Measurements from ENCODE around the gene RFX4. TPM values are rescaled to one million over a fixed set of nuclear protein-coding genes. Genes with fewer than 3 reads are reported as not detected.

Gene RFX4
- total RNA-seq, 1 experiment from 2014 or later: not detected

DNA sequence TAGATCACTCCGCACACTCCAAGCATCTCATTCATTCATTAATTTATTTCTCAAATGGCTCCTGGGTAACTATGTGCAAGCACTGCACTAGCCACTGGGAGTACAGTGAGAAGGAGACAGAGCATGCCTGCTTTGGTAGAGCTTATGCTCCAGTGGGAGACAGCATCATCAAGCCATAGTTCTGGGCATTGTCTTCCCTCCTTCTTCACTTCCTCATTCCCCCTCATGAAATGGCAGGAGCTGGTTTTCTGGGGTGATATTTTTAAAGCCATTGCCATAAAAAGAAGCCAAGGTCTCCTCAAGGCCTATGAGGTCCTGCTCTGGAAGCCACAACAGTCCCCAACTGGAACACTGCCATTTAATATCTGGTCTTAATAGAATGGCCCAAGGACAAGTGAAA is 171.5 kb downstream of the RFX4 start:
- TF ChIP-seq SIN3A (IDR thresholded peaks at IDR 0.05; ENCODE audit: borderline replicate concordance, insufficient read depth, low read depth, low read length) (no peak), POLR2AphosphoS5 (IDR thresholded peaks at IDR 0.05; ENCODE audit: low read depth, low read length) (no peak), TCF7L2 (IDR thresholded peaks at IDR 0.05; ENCODE audit: low read depth, low read length) (no peak)
- Histone ChIP-seq H3K9me3 (ENCODE audit: control insufficient read depth, insufficient read depth, low read depth, low read length) (no peaks in the 10 kb centered on the region), H3K27ac (ENCODE audit: low read length) (no peak overlapping the region), H3K27me3 (ENCODE audit: control insufficient read depth, insufficient read depth, low read length) (no peaks in the 10 kb centered on the region), H3K4me1 (ENCODE audit: control insufficient read depth, insufficient read depth, low read length) (no peaks in the 10 kb centered on the region), H3K36me3 (ENCODE audit: control insufficient read depth, insufficient read depth, low read length) (no peaks in the 10 kb centered on the region), H3K4me3 (ENCODE audit: low read depth in 2 of 2, low read length in 2 of 2) (no peak overlapping the region)
- BruUV-seq (replicated peaks): no TSS peak
- DNase-seq (ENCODE audit: low read depth, low spot score) (no peak), ATAC-seq (no peak)
- intact Hi-C loops (cut with micrococcal nuclease; ENCODE audit: unreplicated experiment): no loop called here
- in situ Hi-C loops (cut with HindIII; ENCODE audit: low pct_unique_long_range_greater_than_20kb, low sequenced_read_pairs): no loop called here
- CTCF ChIA-PET: no interaction called here
- POLR2A ChIA-PET: no interaction called here

DNA sequence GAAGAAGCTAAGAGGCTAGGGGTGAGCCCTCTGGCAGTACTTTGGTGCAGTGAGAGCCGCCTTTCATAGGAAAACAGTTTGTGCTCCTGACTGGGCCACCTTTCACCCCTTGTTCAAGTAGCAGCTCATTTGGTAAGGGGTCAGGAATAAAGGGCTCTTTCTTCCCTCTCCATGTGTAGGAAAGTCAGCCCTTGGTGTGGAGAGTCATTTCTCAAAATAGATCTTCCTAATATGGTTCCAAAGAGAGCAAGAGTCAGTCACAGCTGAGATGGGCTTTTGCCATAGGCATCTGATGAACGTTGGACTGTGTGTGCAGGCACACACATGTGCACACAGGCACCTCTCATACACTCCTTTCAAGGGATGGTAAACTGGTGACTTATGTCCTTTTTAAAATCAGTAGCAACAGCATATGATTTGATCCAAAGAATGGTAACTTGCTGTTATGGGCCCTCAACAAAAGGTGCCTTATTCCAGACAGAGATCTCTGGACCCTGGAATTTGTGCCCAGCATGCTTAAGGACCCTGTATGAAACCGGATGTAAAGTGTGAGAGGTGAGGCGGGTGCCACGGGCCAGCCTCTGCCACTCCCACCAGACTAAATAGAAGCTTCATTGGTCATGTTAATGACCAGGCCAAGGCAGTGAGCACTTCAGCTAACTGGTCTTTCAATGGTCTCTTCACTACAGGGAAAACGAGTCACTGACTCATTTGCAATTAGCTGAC is 175.0 kb downstream of the RFX4 start:
- POLR2A ChIA-PET: interaction anchor here (0.6 kb wide), 1 partner anchor 421 kb away, joined by 3 read pairs; no protein-coding TSS in a partner anchor
- CTCF ChIA-PET: no interaction called here
- H3K27ac ChIP-seq (ENCODE audit: low read length): no peak overlapping the region

More for the DNA sequence above, 175.0 kb downstream of the RFX4 start:
- no peak for ATAC-seq
- in situ Hi-C loops (cut with HindIII; ENCODE audit: low pct_unique_long_range_greater_than_20kb, low sequenced_read_pairs): no loop called here
- Histone ChIP-seq H3K9me3 (ENCODE audit: control insufficient read depth, insufficient read depth, low read depth, low read length) (no peaks in the 10 kb centered on the region), H3K27me3 (ENCODE audit: control insufficient read depth, insufficient read depth, low read length) (no peaks in the 10 kb centered on the region; the same call in 1 of the 2 replicates), H3K4me3 (ENCODE audit: low read depth in 2 of 2, low read length in 2 of 2) (no peak overlapping the region), H3K4me1 (ENCODE audit: control insufficient read depth, insufficient read depth, low read length) (no peaks in the 10 kb centered on the region), H3K36me3 (ENCODE audit: control insufficient read depth, insufficient read depth, low read length) (no peaks in the 10 kb centered on the region)
- DNase-seq (ENCODE audit: low read depth, low spot score): no peak
- intact Hi-C loops (cut with micrococcal nuclease; ENCODE audit: unreplicated experiment): no loop called here
- no peak for TF ChIP-seq SIN3A (IDR thresholded peaks at IDR 0.05; ENCODE audit: borderline replicate concordance, insufficient read depth, low read depth, low read length)
- no peak for TF ChIP-seq TCF7L2 (IDR thresholded peaks at IDR 0.05; ENCODE audit: low read depth, low read length)
- TF ChIP-seq, protein P1, sequence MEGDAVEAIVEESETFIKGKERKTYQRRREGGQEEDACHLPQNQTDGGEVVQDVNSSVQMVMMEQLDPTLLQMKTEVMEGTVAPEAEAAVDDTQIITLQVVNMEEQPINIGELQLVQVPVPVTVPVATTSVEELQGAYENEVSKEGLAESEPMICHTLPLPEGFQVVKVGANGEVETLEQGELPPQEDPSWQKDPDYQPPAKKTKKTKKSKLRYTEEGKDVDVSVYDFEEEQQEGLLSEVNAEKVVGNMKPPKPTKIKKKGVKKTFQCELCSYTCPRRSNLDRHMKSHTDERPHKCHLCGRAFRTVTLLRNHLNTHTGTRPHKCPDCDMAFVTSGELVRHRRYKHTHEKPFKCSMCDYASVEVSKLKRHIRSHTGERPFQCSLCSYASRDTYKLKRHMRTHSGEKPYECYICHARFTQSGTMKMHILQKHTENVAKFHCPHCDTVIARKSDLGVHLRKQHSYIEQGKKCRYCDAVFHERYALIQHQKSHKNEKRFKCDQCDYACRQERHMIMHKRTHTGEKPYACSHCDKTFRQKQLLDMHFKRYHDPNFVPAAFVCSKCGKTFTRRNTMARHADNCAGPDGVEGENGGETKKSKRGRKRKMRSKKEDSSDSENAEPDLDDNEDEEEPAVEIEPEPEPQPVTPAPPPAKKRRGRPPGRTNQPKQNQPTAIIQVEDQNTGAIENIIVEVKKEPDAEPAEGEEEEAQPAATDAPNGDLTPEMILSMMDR (IDR thresholded peaks at IDR 0.05): no peak
- TF ChIP-seq, protein P2, sequence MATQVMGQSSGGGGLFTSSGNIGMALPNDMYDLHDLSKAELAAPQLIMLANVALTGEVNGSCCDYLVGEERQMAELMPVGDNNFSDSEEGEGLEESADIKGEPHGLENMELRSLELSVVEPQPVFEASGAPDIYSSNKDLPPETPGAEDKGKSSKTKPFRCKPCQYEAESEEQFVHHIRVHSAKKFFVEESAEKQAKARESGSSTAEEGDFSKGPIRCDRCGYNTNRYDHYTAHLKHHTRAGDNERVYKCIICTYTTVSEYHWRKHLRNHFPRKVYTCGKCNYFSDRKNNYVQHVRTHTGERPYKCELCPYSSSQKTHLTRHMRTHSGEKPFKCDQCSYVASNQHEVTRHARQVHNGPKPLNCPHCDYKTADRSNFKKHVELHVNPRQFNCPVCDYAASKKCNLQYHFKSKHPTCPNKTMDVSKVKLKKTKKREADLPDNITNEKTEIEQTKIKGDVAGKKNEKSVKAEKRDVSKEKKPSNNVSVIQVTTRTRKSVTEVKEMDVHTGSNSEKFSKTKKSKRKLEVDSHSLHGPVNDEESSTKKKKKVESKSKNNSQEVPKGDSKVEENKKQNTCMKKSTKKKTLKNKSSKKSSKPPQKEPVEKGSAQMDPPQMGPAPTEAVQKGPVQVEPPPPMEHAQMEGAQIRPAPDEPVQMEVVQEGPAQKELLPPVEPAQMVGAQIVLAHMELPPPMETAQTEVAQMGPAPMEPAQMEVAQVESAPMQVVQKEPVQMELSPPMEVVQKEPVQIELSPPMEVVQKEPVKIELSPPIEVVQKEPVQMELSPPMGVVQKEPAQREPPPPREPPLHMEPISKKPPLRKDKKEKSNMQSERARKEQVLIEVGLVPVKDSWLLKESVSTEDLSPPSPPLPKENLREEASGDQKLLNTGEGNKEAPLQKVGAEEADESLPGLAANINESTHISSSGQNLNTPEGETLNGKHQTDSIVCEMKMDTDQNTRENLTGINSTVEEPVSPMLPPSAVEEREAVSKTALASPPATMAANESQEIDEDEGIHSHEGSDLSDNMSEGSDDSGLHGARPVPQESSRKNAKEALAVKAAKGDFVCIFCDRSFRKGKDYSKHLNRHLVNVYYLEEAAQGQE (IDR thresholded peaks at IDR 0.05; ENCODE audit: insufficient read depth in 1 of 2, low read depth in 2 of 2, low read length in 1 of 2): no peak
- no peak for TF ChIP-seq POLR2AphosphoS5 (IDR thresholded peaks at IDR 0.05; ENCODE audit: low read depth, low read length)
- no TSS peak for BruUV-seq (replicated peaks)

Measured in Panc1 (cell line).